ENCODE measurements around the gene KLHL4.
"Not testable (repeated sequence)": the region's sequence is repeated elsewhere in the genome, so short reads cannot be mapped to it uniquely, and the experiment has no call there.

The KLHL4 gene

GRCh38 chrX:87517571-87518141 is at the start of gene KLHL4:
Gene KLHL4, plus strand, starts transcription at chrX:87517802. Its CDS starts 92 bp downstream, at chrX:87517894.
- DNase-seq = peak in 2 of 3 experiments; percentile 45 to 81

- no peak for DNase-seq
Measured at GRCh38 chrX:87468941-87469340, 48.7 kb upstream of the KLHL4 start.

GRCh38 chrX:87475793-87476192 is 41.8 kb upstream of the KLHL4 start:
- DNase-seq = no peak

- DNase-seq = not testable (repeated sequence)
Measured at GRCh38 chrX:87478703-87479102, 38.9 kb upstream of the KLHL4 start.

GRCh38 chrX:87489071-87489470 is 28.5 kb upstream of the KLHL4 start:
- no peak for DNase-seq

- no peak for DNase-seq
Measured at GRCh38 chrX:87515836-87516235, 1.8 kb upstream of the KLHL4 start.

- DNase-seq = no peak
Measured at GRCh38 chrX:87516717-87517121, 883 bp upstream of the KLHL4 start.

- DNase-seq = no peak
Measured at GRCh38 chrX:87518504-87518903, 902 bp downstream of the KLHL4 start.

GRCh38 chrX:87525771-87526229 is 8.2 kb downstream of the KLHL4 start:
- no peak for DNase-seq

- no peak for DNase-seq
Measured at GRCh38 chrX:87526281-87526680, 8.7 kb downstream of the KLHL4 start.

- DNase-seq = no peak
Measured at GRCh38 chrX:87528487-87528886, 10.9 kb downstream of the KLHL4 start.

- no peak for DNase-seq
Measured at GRCh38 chrX:87571964-87572363, 54.4 kb downstream of the KLHL4 start.

- DNase-seq = no peak
Measured at GRCh38 chrX:87572901-87573300, 55.3 kb downstream of the KLHL4 start.

- DNase-seq = no peak
Measured at GRCh38 chrX:87578978-87579377, 61.4 kb downstream of the KLHL4 start.

GRCh38 chrX:87580862-87581261 is 63.3 kb downstream of the KLHL4 start:
- DNase-seq = no peak

- DNase-seq = no peak
Measured at GRCh38 chrX:87582453-87582852, 64.9 kb downstream of the KLHL4 start.

GRCh38 chrX:87583679-87584078 is 66.1 kb downstream of the KLHL4 start:
- DNase-seq = peak in 1 of 3 experiments; percentile 36

GRCh38 chrX:87616371-87616770 is 98.8 kb downstream of the KLHL4 start:
- DNase-seq = no peak

GRCh38 chrX:87621697-87622096 is 104.1 kb downstream of the KLHL4 start:
- DNase-seq = no peak

- no peak for DNase-seq
Measured at GRCh38 chrX:87626996-87627395, 109.4 kb downstream of the KLHL4 start.

GRCh38 chrX:87634361-87634760 is 116.8 kb downstream of the KLHL4 start:
- no peak for DNase-seq

GRCh38 chrX:87636533-87636932 is 118.9 kb downstream of the KLHL4 start:
- peak in 2 of 3 experiments; percentile 15 to 31 for DNase-seq

- not testable (repeated sequence) for DNase-seq
Measured at GRCh38 chrX:87641439-87641838, 123.8 kb downstream of the KLHL4 start.

- DNase-seq = no peak
Measured at GRCh38 chrX:87661761-87662160, 144.2 kb downstream of the KLHL4 start.

- DNase-seq = no peak
Measured at GRCh38 chrX:87663421-87663820, 145.8 kb downstream of the KLHL4 start.
